Cardiac septum (tissue), 1 donor: ENCODE measurements around the gene ZNF521. TPM values are rescaled to one million over a fixed set of nuclear protein-coding genes. Genes with fewer than 3 reads are reported as not detected.
"Not testable (repeated sequence)": the region's sequence is repeated elsewhere in the genome, so short reads cannot be mapped to it uniquely, and the experiment has no call there.

Experiments
- DNase-seq: peaks from one replicate; pipeline ENCODE4 v3.0.0-alpha.2; 2020; ENCODE audit warnings: low spot score
- intact Hi-C: fragments of 100-400 bp; cut with DNase I; formaldehyde crosslinking; loops from one replicate; pipeline ENCODE4 v1.14.0; 2022
- total RNA-seq: library from RNA; stranded (reverse); fragmentation: NEBNext Ultra II Directional; extraction: Animal tissue kit (Norgen Biotek cat#: 25700); gene quantifications from one replicate; pipeline ENCODE4 v1.2.1, GENCODE V29; 2021
- donor health status: DM: no; HTN: no; CAD: no.

ZNF521 gene
- total RNA-seq, 1 donor from 2014 or later, result 15.4 TPM

DNA sequence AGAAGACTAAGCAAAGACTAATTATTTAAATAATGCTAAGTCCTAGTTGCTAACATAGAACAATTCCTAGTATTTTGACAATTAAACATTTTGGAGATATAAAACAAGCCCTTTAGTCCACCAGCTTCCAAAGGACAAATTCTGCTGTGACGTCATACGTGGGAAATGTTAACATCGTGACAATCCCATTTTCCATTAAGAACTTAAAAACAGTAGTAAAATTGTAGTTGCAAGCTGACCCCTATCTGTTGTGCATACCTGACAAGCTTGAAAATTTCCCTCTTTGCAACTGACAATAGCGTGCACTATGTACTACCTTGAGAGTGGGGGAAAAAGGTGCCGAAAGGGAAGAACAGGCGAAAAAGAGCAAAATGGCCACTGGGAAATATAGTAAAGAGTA, 279.8 kb downstream of the ZNF521 start:
- intact Hi-C loops, result no loop called here
- DNase-seq, result no peak

DNA sequence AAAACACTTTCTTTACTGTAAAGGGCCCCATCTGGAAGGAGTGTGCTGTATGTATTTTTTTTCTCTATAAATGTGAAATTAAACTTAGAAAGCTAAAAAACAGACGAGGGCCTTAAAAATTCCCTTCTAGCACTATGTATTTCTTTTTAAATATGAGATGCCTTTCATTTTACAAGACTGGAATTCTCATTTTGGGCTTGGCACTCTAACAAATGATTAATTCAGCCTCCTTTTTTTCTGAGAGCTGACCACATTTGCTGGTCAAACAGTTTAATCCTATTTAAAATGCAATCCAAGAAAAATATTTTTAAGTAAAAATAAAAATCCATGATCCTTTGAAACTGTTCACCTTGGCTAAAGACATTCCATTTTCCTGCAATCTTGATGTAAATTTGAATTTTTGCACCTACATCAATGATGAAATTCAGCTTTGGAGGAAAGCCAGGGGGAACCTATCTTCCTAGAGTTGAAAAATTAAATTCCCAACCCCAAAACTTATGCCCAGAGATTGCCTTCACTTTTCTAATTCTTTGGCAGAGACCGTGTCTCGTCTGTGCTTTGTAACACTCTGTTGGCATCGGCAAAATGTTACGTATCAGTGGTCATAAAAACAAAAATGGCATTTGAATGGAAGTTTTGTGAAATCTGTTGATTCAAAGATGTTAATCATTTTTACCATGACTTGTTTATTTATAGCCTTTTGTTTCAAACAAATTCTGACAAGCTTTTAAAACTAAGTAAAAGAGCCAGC, 284.5 kb downstream of the ZNF521 start:
- no peak for DNase-seq
- intact Hi-C loops, result no loop called here

DNA sequence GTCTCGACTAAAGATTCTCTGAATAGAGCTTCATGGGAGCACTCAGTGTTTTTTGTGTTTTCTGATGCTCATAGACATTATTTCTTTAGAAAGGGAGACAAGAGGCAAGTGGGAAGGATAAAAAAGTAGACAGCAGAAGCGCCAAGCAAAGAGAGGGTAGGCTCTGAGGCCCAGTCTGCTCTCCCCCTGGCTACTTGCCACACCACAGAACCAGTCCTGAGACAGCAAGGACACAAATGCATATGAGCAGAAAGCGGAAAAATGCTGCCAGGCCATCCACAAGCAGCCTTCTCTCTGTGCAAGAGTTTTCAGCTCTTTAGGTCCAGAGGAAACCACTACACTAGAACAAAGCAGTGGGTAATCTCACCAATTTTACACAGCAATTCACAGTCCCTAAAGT, 285.4 kb downstream of the ZNF521 start:
- DNase-seq, result no peak
- intact Hi-C loops, result no loop called here

DNA sequence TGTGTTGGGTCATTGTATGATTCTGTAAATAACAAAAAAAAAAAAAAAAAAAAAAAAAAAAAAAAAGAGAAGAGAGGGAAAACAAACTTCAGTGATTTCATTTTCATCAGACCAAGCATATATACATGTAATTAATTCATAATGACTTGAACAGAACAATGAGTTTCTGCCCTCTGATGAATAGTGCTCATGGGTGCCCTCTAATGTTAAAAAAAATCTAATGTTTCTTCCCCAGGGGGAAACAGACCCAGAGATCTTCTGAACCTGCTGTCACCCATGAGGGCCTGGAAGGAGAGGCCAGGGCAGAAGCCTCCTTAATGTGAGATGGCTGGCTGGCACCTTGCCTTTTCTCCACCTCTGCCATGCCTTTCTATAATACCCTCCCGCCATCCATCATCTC, 289.2 kb downstream of the ZNF521 start:
- intact Hi-C loops, result no loop called here
- DNase-seq, result no peak

DNA sequence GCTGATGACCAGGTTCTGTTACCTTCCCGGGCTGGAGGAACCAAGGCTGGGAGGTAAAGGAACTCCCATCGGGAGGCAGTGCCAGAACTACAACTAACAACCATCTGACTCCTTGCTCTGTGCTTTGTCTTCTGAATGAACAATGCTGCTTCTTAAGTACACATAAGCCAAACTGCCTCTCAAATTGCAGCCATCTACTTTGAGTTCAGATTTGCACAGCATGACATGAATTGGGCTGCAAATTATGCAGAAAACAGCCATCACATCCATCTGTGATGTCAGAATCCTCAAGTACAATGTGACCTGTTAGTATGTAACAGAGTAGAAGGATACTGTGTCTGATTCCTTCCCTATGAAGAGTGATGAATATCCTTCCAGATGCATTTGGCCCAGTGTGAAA, 290.6 kb downstream of the ZNF521 start:
- DNase-seq, result no peak
- intact Hi-C loops, result no loop called here

DNA sequence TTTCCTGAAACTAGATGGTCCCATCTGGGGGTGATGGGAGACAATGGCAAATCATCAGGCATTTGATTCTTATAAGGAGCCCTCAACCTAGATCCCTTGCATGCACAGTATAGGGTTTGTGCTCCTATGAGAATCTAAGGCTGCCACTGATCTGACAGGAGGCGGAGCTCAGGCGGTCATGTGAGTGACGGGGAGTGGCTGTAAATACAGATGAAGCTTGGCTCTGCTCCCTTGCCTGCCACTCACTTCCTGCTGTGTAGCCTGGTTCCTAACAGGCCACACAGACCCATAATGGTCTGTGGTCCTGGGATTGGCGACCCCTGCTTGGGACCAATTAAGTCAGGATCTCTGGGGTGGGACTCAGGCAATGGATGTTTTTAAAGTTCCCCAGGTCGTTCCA, 293.4 kb downstream of the ZNF521 start:
- intact Hi-C loops, result no loop called here
- DNase-seq, result no peak

DNA sequence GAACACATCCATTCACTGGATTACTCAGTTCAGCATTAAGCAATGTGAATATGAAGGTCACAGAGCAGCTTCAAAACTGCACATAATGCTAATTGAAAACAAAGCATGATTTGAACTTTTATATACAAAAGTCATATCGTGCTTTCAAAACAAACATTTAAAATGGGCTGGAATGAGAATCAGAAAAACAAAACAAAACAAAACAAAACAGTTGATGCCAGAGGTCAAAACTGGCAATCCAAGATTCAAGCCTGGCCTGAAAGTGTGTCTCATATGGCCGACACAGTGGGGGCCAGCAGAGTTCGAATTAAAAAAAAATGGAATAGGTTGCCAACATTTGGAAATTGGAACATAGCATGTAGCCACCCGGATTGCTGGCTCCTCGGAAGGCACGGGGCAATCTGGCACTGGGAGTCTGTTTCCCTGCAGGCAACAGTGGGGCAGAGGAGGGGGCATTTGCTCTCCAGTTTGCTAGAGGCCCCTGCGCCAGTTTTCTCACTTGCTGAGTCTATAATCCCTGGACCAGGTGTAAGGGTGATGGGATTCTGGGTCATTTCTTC, 294.4 kb downstream of the ZNF521 start:
- intact Hi-C loops, result no loop called here
- DNase-seq, result no peak

DNA sequence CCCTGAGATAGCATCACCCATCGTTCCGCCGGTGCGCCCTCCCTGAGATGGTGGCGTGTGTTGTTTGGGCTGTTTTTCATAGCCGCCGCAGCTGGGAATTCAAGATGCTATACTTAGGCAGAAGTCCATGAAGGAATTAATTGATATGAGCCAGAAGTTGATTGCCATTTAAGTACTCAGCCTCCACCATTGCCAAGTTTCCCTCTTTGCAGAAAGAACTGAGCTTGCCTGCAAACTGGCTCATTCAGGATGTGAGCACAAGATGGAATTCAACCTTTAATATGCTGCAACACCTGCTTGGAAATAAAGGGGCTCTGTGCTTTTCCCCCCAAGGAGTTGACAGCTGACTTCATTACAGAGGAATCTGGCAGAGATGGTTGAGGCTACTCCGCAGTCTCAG, 295.5 kb downstream of the ZNF521 start:
- DNase-seq, result no peak
- intact Hi-C loops, result no loop called here

DNA sequence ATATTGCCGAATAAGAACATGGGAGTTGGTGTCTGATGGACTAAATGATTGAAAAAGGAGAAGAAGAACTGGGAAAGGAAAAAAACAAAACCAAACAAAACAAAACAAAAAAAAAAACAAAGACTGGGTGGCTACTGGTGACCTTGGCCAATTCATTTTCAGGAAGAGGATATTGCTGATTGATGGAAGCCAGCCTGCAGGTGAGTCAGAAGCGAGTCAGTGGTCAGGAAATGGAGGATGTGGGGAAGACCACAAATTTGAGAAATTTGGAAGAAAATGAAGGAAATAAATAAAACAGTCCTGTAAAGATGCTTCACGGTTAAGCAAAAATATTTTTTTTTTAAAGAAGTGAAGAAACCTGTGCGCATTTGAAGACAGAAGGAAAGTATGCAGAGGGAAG, 296.9 kb downstream of the ZNF521 start:
- no peak for DNase-seq
- intact Hi-C loops, result no loop called here

DNA sequence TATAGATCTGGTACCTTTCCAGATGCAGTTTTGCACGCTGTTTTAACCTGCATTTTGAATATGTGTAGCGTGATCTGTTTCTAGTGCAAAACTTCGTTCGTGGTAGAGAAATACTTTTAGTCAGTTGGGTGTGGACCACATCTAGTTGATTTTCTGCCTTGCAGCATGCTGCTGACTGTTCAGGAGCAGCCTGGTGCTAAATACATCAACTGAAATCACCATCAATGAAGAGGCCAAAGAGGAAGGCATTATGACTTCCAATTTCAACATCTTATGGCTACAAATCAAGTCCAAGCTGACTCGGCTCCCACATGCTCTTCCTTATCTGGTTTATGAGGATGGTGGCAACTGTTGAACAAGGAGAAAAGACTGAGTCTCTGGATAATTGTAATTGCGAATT, 298.5 kb downstream of the ZNF521 start:
- DNase-seq, result no peak

DNA sequence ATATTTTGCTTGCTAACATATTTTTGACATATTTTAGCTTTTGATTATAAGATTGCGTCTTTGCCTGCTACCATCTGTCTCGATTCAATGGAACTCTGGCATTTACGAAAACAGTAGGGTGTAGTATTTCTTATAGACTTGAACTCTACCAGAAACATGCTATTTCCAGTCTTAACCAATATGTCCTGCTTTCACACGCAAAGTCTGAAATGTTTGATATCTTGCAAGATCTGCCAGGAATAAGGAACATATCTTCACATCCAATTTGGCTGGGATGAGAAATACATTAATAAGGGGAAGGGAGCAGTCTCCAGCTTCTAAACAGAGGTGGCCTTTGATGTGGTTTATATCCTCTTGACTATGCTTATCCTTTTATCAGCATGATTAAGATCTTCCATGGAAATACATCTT, 299.4 kb downstream of the ZNF521 start:
- intact Hi-C loops, result no loop called here
- DNase-seq, result no peak

More for the DNA sequence above, 298.5 kb downstream of the ZNF521 start:
- intact Hi-C loops, result no loop called here

DNA sequence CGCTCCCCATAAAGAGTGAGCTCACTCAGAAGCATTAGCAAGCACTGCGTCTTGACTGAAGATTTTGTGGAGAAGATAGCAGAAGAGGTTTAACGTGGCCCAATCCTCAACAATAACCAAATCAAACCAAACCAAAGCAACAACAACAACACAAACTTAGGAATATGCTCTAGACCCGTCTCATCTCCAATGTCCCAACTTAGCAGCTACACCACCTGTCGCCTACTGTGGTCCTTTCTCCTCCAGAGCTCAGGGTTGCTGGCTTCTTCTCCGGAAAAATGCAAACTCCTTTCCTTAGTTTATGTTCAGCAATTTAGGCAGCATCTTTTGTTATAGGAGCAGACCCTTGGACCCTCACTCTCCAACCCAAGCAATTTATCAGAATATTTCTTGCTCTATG, 301.4 kb downstream of the ZNF521 start:
- DNase-seq, result no peak
- intact Hi-C loops, result no loop called here

DNA sequence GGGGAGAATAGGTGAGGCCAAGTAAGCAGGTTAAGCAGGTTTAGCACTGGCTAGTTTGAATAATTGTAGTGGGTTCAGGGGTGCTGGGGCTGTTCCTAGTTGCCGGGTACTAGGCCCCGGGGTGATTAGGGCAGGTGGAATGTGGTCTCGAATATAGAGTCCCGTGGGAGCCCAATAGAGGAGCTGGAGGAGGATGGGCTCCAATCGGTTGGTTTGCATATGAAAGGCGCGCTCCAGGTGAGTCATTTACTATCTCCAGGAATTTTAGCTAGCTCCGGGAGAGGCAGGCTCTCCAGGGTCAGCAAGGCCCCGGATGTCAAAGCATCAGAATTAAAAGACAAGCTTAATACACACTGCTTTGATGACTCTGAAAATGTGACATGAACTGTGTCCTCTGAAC, 304.0 kb downstream of the ZNF521 start:
- intact Hi-C loops, result no loop called here
- no peak for DNase-seq

DNA sequence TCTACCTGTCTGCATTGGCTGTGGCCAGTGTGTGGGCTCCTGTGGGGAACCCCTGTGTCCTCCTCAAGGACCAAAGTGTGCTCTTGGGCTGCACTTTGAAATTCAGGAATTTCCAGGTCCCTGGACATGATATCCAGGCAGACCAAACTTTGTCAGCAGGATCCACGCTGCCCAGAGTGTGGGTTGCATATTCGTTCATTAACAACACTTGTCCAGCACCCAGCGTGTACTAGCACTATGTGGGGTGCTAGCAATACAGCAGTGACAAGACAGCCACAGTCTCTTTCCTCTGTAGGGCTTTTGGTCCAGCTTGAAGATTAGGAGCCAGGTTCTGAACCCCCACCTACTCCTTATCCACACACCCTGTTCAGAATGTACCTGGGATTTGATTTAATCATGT, 304.5 kb downstream of the ZNF521 start:
- intact Hi-C loops, result no loop called here
- DNase-seq, result no peak

DNA sequence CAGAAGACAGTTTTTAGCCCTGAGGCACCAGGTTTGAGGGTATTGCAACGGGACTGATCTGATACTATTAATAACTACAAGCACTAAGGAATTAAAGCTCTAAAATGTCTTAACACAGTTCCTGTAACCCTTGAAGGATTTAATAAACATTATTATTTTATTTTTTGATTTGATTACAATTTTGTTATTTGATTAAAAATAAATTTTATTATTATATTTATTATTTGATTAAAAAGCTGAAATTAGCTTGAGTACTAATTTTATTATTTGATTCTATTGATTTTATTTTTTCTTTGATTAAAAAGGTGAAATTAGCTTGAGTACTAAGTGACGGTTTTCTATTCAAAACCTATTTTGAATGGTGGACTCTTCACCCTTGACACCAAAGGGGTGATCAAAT, 307.3 kb downstream of the ZNF521 start:
- intact Hi-C loops, result no loop called here
- DNase-seq, result no peak

DNA sequence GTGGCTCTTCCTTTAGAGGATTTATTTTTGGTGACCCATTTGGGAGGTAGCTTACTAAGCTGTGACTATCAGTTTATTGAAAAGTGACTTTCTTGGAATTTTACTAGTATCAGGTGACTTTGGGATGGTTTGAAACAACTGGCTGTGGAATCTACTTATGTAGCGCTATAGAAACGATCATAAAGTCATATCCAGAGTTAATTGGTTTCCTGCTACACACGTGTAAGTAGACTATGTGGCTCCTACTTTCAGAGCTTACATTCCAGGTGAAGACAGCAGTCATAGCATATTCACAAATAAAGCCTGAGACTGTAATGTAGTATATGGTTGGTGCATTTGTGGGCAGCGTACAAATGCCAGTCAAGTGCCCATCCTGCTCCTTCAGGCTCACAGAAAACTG, 308.9 kb downstream of the ZNF521 start:
- DNase-seq, result no peak
- intact Hi-C loops, result no loop called here

DNA sequence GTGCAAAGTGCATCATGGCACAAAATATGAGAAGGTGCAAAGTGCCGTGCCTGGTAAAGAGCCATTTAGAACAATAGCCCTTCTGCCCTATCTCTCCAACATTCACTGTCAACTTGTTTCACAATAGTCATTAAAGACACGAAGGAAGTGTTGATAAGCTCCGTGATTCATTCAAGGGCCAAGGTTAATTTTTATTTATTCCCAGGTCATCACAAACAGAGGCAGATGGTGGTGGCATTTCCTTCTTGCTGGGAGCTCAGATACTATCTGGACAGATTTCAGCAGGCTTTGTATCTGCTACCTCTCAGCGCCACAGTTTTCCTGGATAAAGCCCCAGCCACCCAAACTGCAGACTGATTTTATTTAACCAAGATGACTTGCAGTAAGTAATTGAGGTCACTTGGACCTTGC, 309.3 kb downstream of the ZNF521 start:
- intact Hi-C loops, result no loop called here
- DNase-seq, result no peak

DNA sequence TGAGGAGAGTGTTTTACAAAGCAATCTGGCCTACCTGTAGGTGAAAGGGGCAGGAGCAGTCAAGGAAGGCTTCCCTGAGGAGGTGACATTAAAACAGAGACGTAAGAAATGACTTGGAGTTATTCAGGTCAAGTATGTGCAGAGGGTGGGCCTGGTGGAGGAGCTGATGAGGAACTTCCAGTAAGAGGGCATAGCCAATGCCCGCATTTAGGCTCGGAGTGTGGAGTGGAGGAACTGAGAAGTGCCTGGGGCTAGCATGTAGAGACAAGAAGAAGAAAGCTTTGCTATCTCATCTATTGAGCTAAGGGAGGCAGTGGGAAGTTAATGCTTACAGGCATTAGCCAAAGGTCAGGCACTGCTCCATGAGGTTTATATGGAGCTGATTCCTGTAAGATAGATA, 312.2 kb downstream of the ZNF521 start:
- DNase-seq, result no peak
- intact Hi-C loops, result no loop called here

DNA sequence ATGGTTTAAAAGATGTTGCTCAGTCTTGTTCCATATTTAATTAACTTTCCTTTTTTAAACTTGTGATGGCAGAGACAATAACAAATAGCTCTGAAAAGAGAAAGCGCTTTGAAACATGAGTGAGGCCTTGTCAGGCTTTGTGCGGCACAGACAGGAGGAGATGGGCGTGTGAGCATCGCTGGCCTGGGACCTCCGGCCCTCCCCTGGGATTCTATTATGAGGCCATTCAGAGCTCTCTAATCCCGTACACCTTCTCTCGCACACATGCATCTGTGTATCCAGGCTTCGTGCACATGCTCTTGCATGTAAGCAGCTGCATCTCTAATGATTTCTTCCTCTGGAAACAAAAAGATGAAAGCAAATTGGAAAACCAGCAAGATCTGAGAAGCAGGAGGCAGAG, 313.7 kb downstream of the ZNF521 start:
- intact Hi-C loops, result no loop called here
- no peak for DNase-seq

DNA sequence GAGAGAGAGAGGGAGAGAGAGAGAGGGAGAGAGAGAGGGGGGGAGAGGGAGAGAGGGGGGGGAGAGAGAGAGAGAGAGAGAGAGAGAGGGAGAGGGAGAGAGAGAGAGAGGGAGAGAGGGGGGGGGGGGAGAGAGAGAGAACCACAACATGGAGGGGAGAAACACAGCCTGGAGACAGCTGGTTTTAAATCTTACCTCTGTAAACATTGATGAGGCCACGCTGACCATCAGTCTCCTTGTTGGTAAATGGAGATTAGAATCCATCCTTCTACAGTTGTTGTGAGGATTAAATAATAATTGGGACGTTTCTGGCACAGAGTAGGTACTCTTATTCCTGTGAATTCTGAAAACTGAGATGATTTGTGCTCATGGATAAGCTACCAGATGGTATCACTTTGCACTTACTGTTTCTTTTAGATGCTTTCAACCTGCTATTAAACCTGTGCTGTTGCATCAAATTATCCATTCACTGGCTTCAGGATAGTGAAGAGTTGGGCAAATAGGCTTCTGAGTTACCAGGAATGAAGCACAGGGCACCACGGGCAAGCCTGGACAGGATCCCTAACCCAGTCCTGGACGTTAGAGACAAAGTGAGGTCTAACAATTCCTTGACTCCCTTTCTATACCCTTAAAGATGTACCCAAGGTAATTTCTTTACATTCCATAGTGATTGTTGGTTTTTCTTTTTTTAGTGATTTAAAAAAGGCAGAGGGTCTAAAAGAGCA, 318.1 kb downstream of the ZNF521 start:
- intact Hi-C loops, result no loop called here
- DNase-seq, result no peak

DNA sequence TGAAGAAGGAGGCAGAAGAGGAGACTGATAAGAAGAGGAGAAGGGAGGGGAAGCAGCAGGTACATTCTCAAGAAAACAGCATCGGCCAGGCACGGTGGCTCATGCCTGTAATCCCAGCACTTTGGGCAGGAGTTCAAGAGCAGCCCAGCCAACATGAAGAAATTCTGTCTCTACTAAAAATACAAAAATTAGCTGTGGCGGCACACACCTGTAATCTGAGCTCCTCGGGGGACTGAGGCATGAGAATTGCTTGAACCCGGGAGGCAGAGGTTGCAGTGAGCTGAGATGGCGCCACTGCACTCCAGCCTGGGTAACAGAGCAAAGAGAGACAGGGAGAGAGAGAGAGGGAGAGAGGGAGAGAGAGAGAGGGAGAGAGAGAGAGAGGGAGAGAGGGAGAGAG, 318.8 kb downstream of the ZNF521 start:
- DNase-seq, intact Hi-C loops: not testable (repeated sequence)
